Measurements from ENCODE around the gene SLC6A13. TPM values are rescaled to one million over a fixed set of nuclear protein-coding genes. Genes with fewer than 3 reads are reported as not detected.
A peak's percentile ranks its signal among the peaks of the same experiment; 100 is the strongest.

The SLC6A13 gene
- total RNA-seq, 4 donors from 2014 or later = 5.0 to 24.9 (median 8.8) TPM

- intact Hi-C loops (cut with DNase I) = no loop called here
- Histone ChIP-seq H3K27me3 (no peaks in the 10 kb centered on the region), H3K4me3 (replicated peaks in 1 of 3) (no peak overlapping the region), H3K4me1 (peaks cover 41 to 52% of the 10 kb centered on the region in 2 donors), H3K36me3 (no peaks in the 10 kb centered on the region), H3K27ac (no peak overlapping the region), H3K9me3 (no peaks in the 10 kb centered on the region)
- no peak for DNase-seq
- 72 to 86% methylated on average over 4 of the region's 4 CpGs for WGBS, 2 donors
- TF ChIP-seq POLR2A (IDR thresholded peaks at IDR 0.05) (no peak), CTCF (IDR thresholded peaks at IDR 0.05) (no peak)
Observed at GRCh38 chr12:208813-209212, 53.8 kb downstream of the SLC6A13 start.

DNA sequence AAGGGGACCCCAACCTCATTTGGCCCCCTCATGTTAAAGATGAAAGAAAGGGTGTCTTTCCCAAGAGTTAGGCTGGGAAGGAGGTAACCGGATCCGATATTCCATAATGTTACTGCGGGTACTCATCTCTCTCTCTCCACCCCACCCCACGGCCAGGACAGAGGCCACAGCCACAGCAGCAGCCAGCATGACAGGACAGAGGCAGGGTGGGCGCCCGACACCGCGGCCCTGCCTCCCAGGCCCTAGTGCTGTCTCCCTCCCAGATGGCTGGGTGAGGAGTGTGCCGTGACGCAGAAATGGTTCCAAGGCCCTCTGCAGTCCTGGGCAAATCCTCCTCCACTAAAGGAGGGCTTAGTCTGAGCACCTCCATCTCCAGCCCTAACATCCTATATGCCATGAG is 54.8 kb downstream of the SLC6A13 start:
- intact Hi-C loops (cut with DNase I) = no loop called here
- no peak for TF ChIP-seq CTCF (IDR thresholded peaks at IDR 0.05)
- no peak for TF ChIP-seq POLR2A (IDR thresholded peaks at IDR 0.05)
- 85 to 91% methylated on average over 10 of the region's 10 CpGs for WGBS, 2 donors
- Histone ChIP-seq H3K27me3 (no peaks in the 10 kb centered on the region), H3K27ac (no peak overlapping the region), H3K4me3 (replicated peaks in 1 of 3) (no peak overlapping the region), H3K9me3 (no peaks in the 10 kb centered on the region), H3K4me1 (peaks cover 36 to 53% of the 10 kb centered on the region in 2 donors), H3K36me3 (no peaks in the 10 kb centered on the region)
- DNase-seq = no peak

GRCh38 chr12:206746-207440 is 55.7 kb downstream of the SLC6A13 start:
- no peak for TF ChIP-seq POLR2A (IDR thresholded peaks at IDR 0.05)
- no peak overlapping the region for H3K4me3 ChIP-seq (replicated peaks in 1 of 3)
- no peaks in the 10 kb centered on the region for H3K9me3 ChIP-seq
- H3K4me1 ChIP-seq = peaks cover 32 to 52% of the 10 kb centered on the region in 2 donors
- no peaks in the 10 kb centered on the region for H3K36me3 ChIP-seq
- no peak for DNase-seq
- WGBS, 2 donors = 93% methylated on average over 19 to 21 of the region's 21 CpGs
- intact Hi-C loops (cut with DNase I) = no loop called here
- no peak overlapping the region for H3K27ac ChIP-seq
- H3K27me3 ChIP-seq = no peaks in the 10 kb centered on the region

- intact Hi-C loops (cut with DNase I) = no loop called here
- 24 to 48% methylated on average over 4 of the region's 4 CpGs for WGBS, 2 donors
- peak overlapping the region; percentile 49 to 86 (median 83) for H3K27ac ChIP-seq
- no peaks in the 10 kb centered on the region for H3K9me3 ChIP-seq
- no peaks in the 10 kb centered on the region for H3K36me3 ChIP-seq
- peak in 1 of 2 donors; percentile 26 for TF ChIP-seq POLR2A (IDR thresholded peaks at IDR 0.05)
- TF ChIP-seq CTCF (IDR thresholded peaks at IDR 0.05) = no peak
- no peak overlapping the region for H3K4me3 ChIP-seq (replicated peaks in 1 of 3)
- H3K4me1 ChIP-seq = peaks cover 25 to 39% of the 10 kb centered on the region in 2 donors
- H3K27me3 ChIP-seq = no peaks in the 10 kb centered on the region
- peak; percentile 85 to 93 for DNase-seq
Observed at GRCh38 chr12:205026-205425, 57.6 kb downstream of the SLC6A13 start.

DNA sequence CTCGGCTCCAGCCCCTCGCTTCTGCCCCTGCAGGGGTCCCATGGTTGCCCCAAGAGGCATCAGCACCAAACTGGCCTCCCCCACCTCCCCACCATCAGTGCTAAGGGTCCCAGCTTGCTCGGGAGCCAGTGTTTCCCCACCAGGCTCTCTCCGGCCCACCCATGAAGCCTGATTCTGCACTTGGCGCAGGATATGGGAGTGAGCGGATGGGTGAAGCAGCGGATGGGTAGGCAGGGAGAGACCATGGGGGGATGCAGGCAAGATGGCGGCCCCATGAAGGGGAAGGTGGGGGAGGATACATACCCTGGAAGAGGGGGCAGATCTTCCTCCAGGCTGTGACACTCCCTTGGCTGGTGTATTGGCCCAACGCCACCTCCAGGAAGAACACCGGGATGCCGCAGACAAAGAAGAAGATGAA is 58.4 kb downstream of the SLC6A13 start:
- DNase-seq = no peak
- H3K4me1 ChIP-seq = peaks cover 25 to 41% of the 10 kb centered on the region in 2 donors
- H3K9me3 ChIP-seq = no peaks in the 10 kb centered on the region
- no peak for TF ChIP-seq POLR2A (IDR thresholded peaks at IDR 0.05)
- no peak for TF ChIP-seq CTCF (IDR thresholded peaks at IDR 0.05)
- H3K36me3 ChIP-seq = no peaks in the 10 kb centered on the region
- intact Hi-C loops (cut with DNase I) = no loop called here
- H3K27me3 ChIP-seq = no peaks in the 10 kb centered on the region
- peak overlapping the region in 1 of 3 donors; percentile 35 for H3K4me3 ChIP-seq (replicated peaks in 1 of 3)
- peak overlapping the region; percentile 49 to 86 (median 83) for H3K27ac ChIP-seq
- 98% methylated on average over 9 of the region's 11 CpGs for WGBS, 2 donors
